GM18867 (cell line): ENCODE data around the gene LRRFIP2.

ENCODE experiments used
- ATAC-seq: cut with Tn5 transposase; IDR thresholded peaks from one replicate; pipeline ENCODE4 v1.9.1; 2021; ENCODE audit warnings: mild to moderate bottlenecking, moderate library complexity; ENCODE audit not compliant: unreplicated experiment

LRRFIP2 gene

GRCh38 chr3:37029516-37030163 lies 144.7 kb downstream of the LRRFIP2 start:
- ATAC-seq: no peak

GRCh38 chr3:37029111-37029510 lies 145.3 kb downstream of the LRRFIP2 start:
- no peak for ATAC-seq

- ATAC-seq: no peak
Measured at GRCh38 chr3:37028329-37028728, 146.1 kb downstream of the LRRFIP2 start.

GRCh38 chr3:37026851-37027250 lies 147.5 kb downstream of the LRRFIP2 start:
- no peak for ATAC-seq

- ATAC-seq: no peak
Measured at GRCh38 chr3:37025561-37026335, 148.6 kb downstream of the LRRFIP2 start.

GRCh38 chr3:37024820-37025405 lies 149.5 kb downstream of the LRRFIP2 start:
- peak; percentile 54 for ATAC-seq

GRCh38 chr3:37024092-37024491 lies 150.3 kb downstream of the LRRFIP2 start:
- ATAC-seq: no peak

- no peak for ATAC-seq
Measured at GRCh38 chr3:37017683-37018082, 156.7 kb downstream of the LRRFIP2 start.

- ATAC-seq: no peak
Measured at GRCh38 chr3:37016903-37017302, 157.5 kb downstream of the LRRFIP2 start.

- ATAC-seq: no peak
Measured at GRCh38 chr3:37015642-37016041, 158.7 kb downstream of the LRRFIP2 start.

GRCh38 chr3:37014620-37015019 lies 159.8 kb downstream of the LRRFIP2 start:
- ATAC-seq: no peak
